ENCODE data around the gene C8A. TPM values are rescaled to one million over a fixed set of nuclear protein-coding genes. Genes with fewer than 3 reads are reported as not detected.

The C8A gene
- total RNA-seq: not detected in 2 replicates
- long read RNA-seq: 0 reads

- Mint-ChIP-seq H3K27ac (ENCODE audit: unreplicated experiment) (no peak within 1 kb of the TSS), H3K27me3 (ENCODE audit: unreplicated experiment) (peaks cover 27% of the 10 kb centered on the region), H3K9me3 (ENCODE audit: unreplicated experiment) (no peaks in the 10 kb centered on the region), H3K4me1 (ENCODE audit: unreplicated experiment) (no peaks in the 10 kb centered on the region), H3K36me3 (ENCODE audit: unreplicated experiment) (no peaks in the 10 kb centered on the region), H3K4me3 (ENCODE audit: unreplicated experiment) (no peak within 1 kb of the TSS)
- no peak for DNase-seq (ENCODE audit: extremely low spot score, unreplicated experiment)
- TF ChIP-seq CTCF (IDR thresholded peaks at IDR 0.05): no peak
These were observed at the start of gene C8A for GRCh38 chr1:56854521-56855099. TSS of gene C8A (plus strand) at chr1:56854797. CDS start at chr1:56854902, 105 bp downstream.

GRCh38 chr1:56806804-56807203 lies 47.8 kb upstream of the C8A start:
- Mint-ChIP-seq H3K27me3 (ENCODE audit: unreplicated experiment) (peaks cover 18% of the 10 kb centered on the region), H3K4me3 (ENCODE audit: unreplicated experiment) (no peak overlapping the region), H3K9me3 (ENCODE audit: unreplicated experiment) (no peaks in the 10 kb centered on the region), H3K4me1 (ENCODE audit: unreplicated experiment) (no peaks in the 10 kb centered on the region), H3K36me3 (ENCODE audit: unreplicated experiment) (no peaks in the 10 kb centered on the region), H3K27ac (ENCODE audit: unreplicated experiment) (no peak overlapping the region)
- TF ChIP-seq CTCF (IDR thresholded peaks at IDR 0.05): peak; percentile 9
- DNase-seq (ENCODE audit: extremely low spot score, unreplicated experiment): no peak

- DNase-seq (ENCODE audit: extremely low spot score, unreplicated experiment): no peak
- Mint-ChIP-seq H3K36me3 (ENCODE audit: unreplicated experiment) (no peaks in the 10 kb centered on the region), H3K4me3 (ENCODE audit: unreplicated experiment) (no peak overlapping the region), H3K9me3 (ENCODE audit: unreplicated experiment) (no peaks in the 10 kb centered on the region), H3K4me1 (ENCODE audit: unreplicated experiment) (peaks cover 2% of the 10 kb centered on the region), H3K27me3 (ENCODE audit: unreplicated experiment) (peaks cover 27% of the 10 kb centered on the region), H3K27ac (ENCODE audit: unreplicated experiment) (no peak overlapping the region)
- TF ChIP-seq CTCF (IDR thresholded peaks at IDR 0.05): no peak
These were observed 46.2 kb upstream of the C8A start for GRCh38 chr1:56808410-56808809.

GRCh38 chr1:56811331-56811730 lies 43.3 kb upstream of the C8A start:
- Mint-ChIP-seq H3K4me1 (ENCODE audit: unreplicated experiment) (peaks cover 2% of the 10 kb centered on the region), H3K9me3 (ENCODE audit: unreplicated experiment) (peaks cover 5% of the 10 kb centered on the region), H3K4me3 (ENCODE audit: unreplicated experiment) (no peak overlapping the region), H3K36me3 (ENCODE audit: unreplicated experiment) (no peaks in the 10 kb centered on the region), H3K27ac (ENCODE audit: unreplicated experiment) (no peak overlapping the region), H3K27me3 (ENCODE audit: unreplicated experiment) (peaks cover 25% of the 10 kb centered on the region)
- no peak for TF ChIP-seq CTCF (IDR thresholded peaks at IDR 0.05)
- no peak for DNase-seq (ENCODE audit: extremely low spot score, unreplicated experiment)

- Mint-ChIP-seq H3K36me3 (ENCODE audit: unreplicated experiment) (peaks cover 5% of the 10 kb centered on the region), H3K4me3 (ENCODE audit: unreplicated experiment) (no peak overlapping the region), H3K27ac (ENCODE audit: unreplicated experiment) (no peak overlapping the region), H3K27me3 (ENCODE audit: unreplicated experiment) (peaks cover 25% of the 10 kb centered on the region), H3K4me1 (ENCODE audit: unreplicated experiment) (peaks cover 17% of the 10 kb centered on the region), H3K9me3 (ENCODE audit: unreplicated experiment) (peaks cover 5% of the 10 kb centered on the region)
- DNase-seq (ENCODE audit: extremely low spot score, unreplicated experiment): no peak
- no peak for TF ChIP-seq CTCF (IDR thresholded peaks at IDR 0.05)
These were observed 40.4 kb upstream of the C8A start for GRCh38 chr1:56814205-56814604.
